GM12873 (cell line): Measurements from ENCODE around the gene SMAD5.

ENCODE experiments used
- TF ChIP-seq, protein P1 (sequence below): IDR thresholded peaks from 2 replicates; pipeline ENCODE4 v1.5.1; 2012; ENCODE audit warnings: low read depth, mild to moderate bottlenecking, moderate library complexity, low read length, control low read depth; ENCODE audit not compliant: insufficient read depth; ENCODE audit errors: missing control alignments

The SMAD5 gene

DNA sequence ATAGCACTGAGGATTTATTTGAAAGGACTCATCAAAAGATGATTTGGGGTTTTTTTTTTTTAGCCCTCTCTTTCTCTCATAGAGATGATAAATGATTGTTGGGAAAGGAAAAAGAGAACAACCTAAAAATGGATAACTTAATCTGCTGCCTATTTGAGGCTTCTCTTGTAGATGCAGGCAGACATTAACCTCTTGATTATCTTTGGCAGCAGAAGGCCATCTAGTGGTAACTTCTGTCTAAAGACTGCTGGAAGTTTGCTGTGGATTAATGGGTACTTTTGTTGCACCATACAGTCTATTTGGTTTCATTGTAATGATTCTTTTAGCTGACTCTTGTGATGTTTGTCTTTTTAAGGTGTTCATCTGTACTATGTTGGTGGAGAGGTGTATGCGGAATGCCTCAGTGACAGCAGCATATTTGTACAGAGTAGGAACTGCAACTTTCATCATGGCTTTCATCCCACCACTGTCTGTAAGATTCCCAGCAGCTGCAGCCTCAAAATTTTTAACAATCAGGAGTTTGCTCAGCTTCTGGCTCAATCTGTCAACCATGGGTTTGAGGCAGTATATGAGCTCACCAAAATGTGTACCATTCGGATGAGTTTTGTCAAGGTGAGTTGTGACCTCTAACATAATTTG lies 41.5 kb downstream of the SMAD5 start:
- TF ChIP-seq, protein P1, sequence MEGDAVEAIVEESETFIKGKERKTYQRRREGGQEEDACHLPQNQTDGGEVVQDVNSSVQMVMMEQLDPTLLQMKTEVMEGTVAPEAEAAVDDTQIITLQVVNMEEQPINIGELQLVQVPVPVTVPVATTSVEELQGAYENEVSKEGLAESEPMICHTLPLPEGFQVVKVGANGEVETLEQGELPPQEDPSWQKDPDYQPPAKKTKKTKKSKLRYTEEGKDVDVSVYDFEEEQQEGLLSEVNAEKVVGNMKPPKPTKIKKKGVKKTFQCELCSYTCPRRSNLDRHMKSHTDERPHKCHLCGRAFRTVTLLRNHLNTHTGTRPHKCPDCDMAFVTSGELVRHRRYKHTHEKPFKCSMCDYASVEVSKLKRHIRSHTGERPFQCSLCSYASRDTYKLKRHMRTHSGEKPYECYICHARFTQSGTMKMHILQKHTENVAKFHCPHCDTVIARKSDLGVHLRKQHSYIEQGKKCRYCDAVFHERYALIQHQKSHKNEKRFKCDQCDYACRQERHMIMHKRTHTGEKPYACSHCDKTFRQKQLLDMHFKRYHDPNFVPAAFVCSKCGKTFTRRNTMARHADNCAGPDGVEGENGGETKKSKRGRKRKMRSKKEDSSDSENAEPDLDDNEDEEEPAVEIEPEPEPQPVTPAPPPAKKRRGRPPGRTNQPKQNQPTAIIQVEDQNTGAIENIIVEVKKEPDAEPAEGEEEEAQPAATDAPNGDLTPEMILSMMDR = peak; percentile 70

DNA sequence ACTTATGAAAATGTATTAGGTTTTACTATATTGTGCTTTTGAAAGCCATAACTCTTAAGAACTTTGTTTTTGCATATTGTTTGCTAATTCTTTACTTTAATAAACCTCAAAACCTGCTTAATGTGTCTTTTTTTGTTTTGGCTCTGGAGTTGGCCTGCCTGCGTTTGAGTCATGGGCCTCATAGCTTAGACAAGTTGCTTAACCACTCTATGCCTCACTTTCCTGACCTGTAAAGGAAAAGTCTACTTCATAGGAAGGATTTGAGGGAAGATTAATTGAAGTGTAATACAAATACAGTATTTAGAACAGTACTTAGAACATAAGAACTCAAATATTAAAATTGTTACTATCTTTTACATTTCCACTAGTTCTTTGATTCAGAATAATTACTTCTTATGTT lies 50.0 kb downstream of the SMAD5 start:
- TF ChIP-seq, protein P1 = no peak

DNA sequence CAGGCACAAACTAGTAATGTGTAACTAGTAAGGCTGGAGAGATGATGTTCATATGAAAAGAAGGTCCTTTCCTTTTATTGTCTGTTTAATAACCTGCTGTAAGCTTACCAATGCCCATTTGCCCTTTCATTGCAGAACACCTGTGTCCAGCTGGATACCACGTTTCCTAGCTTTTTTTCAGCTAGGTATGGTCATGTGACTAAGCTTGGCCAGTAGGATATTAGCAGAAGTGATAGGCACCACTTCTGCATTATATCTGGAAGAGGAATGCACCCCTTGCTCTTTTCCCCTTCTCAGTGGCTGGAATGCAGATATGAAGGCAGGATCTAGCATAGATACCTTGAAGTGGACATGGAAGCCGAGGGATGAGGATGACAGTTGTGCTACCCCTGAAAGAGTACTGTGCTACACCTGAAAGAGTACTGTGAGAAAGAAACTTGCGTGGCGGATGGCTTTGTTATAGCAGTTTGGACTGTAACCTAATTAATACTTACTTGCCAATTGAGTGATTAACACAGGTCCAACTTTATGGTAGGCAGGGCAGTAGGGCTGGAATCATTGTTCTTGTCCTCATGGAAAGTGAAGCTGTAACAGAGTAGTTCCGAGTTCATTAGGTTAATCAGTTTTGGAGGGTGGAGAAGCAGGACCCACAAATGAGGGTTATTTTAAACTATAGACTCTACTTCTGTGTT lies 53.5 kb downstream of the SMAD5 start:
- TF ChIP-seq, protein P1 = no peak

DNA sequence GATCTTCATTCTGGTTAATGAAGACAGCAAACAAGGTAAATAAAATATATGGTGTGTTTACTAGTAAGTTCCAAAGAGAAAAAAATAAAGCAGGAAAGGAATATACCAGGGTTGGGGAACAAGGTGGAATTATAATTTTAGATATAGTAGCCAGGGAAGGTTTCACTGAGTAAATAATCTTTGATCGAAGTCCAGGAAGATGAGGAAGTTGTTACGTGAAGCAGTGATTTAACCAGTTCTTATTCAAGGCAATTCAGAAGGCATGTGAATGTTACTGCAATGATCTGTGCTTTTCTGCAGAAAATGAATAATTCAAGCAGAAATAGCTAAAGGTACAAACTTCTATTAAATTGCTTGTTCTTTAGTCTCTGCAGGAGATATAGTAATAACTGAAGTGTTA lies 54.2 kb downstream of the SMAD5 start:
- TF ChIP-seq, protein P1 = no peak

DNA sequence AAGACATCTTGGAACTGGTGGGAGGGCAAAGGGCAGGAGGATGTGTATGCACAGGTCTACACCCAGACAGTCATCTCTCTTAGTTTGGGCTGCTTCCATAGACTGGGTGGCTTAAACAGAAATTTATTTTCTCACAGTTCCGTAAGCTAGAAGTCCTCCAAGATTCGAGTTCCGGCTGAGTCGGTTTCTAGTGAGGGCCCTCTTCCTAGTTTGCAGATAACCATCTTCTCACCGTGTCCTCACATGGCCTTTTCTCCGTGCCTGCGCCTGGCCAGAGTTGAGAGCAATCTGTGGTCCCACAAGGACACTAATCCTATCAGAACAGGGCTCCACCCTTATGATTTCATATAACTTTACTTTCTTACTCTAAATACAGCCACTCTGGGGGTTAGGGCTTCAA lies 56.2 kb downstream of the SMAD5 start:
- TF ChIP-seq, protein P1 = no peak

DNA sequence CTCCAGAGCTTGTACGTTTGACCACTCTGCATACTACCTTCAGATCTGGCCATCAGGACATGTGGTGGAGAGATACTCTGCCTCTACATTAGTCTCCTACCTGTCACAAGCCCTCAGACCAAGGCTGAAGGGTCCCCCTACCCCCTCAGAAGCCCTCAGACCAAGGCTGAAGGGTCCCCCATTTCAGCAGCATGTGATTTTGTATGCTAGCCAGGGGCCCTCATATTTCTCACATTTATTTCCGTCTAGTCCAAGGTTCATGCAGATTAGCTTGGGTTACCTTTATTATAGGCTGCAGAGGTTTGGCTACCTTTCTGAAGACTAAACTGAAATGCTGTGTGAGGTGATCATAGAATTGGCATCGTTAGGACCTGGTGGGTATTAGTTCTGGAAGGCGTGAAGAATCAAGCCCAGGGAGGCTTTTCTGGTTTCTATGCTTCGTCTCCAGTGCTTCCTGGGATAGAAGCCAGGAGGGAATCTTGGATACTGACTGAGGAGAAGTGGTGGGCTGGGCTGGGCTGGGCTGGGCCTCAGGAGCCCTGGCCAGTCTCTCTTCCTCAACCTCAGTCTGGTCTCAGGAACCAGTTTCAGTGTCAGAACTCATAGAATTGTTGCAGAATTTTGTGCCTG lies 57.6 kb downstream of the SMAD5 start:
- TF ChIP-seq, protein P1 = no peak

DNA sequence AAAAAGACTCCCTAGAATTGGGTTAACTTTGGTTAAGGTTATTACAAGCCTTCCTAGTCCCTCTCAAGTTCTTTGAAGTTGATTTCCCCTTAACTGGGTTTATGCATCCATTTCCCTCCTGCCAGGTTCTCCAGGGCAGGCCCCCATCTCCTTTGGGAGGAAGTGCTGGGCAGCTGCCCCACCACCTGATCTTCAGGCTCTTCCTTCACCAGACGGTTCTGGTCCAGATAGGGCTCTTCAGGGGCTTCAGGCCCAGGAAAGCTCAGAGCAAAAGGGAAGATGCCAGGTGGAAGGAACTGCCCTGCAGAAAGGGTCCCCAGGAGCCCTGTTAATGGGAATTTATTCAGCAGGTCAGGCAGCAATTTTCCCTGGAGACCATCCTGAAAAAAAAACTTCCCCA lies 58.3 kb downstream of the SMAD5 start:
- TF ChIP-seq, protein P1 = no peak
